ENCODE data around the gene A1BG. TPM values are rescaled to one million over a fixed set of nuclear protein-coding genes. Genes with fewer than 3 reads are reported as not detected.

Gene A1BG
- total and polyA plus RNA-seq, 2 of the 8 experiments (the other 6 are each of a cell fraction or from before 2014, with no cell fraction given) = 20.8 to 69.6 TPM

DNA sequence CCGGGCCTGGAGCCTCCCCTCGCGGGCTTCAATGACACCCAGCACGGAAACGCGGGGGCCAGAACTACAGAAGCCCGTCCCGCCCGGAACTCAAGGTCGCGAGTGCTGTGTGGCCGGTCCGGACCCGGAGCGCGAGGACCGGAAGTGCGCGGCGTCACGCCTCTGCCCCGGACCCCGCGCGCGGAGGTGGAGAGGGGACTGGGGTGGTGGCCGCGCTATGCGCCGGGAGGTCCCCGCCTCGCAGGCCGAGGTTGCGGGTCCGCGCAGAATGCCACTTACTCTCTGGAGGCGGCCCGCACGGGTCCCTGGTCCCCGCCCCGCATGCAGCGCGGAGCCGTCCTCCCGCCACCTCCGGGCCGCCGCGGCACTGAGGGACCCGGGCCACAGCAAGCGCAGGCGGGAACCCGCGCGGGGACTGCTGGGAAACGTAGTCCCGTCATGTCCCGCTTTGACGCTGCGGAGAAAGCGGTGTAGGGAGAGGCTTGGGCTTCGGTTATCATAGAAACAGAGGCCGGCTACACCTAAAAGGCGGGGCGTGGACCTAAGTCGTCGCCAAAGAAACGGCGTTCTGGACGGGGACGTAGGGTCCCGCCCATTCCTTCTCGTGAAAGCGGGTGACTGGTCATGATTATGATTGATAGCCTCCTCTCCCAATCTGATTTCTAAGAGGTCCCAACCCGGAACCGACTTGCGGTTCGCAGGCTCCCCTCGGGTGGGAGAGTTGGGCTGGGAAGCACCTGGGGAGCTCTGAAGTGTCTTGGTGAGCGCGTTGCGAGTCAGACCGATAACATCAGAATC, 27.6 kb upstream of the A1BG start, which contains the start of gene ZNF837 (continued):
- TF ChIP-seq, protein P1, sequence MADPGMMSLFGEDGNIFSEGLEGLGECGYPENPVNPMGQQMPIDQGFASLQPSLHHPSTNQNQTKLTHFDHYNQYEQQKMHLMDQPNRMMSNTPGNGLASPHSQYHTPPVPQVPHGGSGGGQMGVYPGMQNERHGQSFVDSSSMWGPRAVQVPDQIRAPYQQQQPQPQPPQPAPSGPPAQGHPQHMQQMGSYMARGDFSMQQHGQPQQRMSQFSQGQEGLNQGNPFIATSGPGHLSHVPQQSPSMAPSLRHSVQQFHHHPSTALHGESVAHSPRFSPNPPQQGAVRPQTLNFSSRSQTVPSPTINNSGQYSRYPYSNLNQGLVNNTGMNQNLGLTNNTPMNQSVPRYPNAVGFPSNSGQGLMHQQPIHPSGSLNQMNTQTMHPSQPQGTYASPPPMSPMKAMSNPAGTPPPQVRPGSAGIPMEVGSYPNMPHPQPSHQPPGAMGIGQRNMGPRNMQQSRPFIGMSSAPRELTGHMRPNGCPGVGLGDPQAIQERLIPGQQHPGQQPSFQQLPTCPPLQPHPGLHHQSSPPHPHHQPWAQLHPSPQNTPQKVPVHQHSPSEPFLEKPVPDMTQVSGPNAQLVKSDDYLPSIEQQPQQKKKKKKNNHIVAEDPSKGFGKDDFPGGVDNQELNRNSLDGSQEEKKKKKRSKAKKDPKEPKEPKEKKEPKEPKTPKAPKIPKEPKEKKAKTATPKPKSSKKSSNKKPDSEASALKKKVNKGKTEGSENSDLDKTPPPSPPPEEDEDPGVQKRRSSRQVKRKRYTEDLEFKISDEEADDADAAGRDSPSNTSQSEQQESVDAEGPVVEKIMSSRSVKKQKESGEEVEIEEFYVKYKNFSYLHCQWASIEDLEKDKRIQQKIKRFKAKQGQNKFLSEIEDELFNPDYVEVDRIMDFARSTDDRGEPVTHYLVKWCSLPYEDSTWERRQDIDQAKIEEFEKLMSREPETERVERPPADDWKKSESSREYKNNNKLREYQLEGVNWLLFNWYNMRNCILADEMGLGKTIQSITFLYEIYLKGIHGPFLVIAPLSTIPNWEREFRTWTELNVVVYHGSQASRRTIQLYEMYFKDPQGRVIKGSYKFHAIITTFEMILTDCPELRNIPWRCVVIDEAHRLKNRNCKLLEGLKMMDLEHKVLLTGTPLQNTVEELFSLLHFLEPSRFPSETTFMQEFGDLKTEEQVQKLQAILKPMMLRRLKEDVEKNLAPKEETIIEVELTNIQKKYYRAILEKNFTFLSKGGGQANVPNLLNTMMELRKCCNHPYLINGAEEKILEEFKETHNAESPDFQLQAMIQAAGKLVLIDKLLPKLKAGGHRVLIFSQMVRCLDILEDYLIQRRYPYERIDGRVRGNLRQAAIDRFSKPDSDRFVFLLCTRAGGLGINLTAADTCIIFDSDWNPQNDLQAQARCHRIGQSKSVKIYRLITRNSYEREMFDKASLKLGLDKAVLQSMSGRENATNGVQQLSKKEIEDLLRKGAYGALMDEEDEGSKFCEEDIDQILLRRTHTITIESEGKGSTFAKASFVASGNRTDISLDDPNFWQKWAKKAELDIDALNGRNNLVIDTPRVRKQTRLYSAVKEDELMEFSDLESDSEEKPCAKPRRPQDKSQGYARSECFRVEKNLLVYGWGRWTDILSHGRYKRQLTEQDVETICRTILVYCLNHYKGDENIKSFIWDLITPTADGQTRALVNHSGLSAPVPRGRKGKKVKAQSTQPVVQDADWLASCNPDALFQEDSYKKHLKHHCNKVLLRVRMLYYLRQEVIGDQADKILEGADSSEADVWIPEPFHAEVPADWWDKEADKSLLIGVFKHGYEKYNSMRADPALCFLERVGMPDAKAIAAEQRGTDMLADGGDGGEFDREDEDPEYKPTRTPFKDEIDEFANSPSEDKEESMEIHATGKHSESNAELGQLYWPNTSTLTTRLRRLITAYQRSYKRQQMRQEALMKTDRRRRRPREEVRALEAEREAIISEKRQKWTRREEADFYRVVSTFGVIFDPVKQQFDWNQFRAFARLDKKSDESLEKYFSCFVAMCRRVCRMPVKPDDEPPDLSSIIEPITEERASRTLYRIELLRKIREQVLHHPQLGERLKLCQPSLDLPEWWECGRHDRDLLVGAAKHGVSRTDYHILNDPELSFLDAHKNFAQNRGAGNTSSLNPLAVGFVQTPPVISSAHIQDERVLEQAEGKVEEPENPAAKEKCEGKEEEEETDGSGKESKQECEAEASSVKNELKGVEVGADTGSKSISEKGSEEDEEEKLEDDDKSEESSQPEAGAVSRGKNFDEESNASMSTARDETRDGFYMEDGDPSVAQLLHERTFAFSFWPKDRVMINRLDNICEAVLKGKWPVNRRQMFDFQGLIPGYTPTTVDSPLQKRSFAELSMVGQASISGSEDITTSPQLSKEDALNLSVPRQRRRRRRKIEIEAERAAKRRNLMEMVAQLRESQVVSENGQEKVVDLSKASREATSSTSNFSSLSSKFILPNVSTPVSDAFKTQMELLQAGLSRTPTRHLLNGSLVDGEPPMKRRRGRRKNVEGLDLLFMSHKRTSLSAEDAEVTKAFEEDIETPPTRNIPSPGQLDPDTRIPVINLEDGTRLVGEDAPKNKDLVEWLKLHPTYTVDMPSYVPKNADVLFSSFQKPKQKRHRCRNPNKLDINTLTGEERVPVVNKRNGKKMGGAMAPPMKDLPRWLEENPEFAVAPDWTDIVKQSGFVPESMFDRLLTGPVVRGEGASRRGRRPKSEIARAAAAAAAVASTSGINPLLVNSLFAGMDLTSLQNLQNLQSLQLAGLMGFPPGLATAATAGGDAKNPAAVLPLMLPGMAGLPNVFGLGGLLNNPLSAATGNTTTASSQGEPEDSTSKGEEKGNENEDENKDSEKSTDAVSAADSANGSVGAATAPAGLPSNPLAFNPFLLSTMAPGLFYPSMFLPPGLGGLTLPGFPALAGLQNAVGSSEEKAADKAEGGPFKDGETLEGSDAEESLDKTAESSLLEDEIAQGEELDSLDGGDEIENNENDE (IDR thresholded peaks at IDR 0.05; ENCODE audit: insufficient replicate concordance, low read length) = no peak
- TF ChIP-seq SP2 (IDR thresholded peaks at IDR 0.05; ENCODE audit: low read length) (peak; percentile 81), BRCA1 (IDR thresholded peaks at IDR 0.05; ENCODE audit: low read depth, low read length) (no peak), POLR2A (IDR thresholded peaks at IDR 0.05; ENCODE audit: control extremely low read depth in 1 of 2, low read depth in 2 of 2, low read length in 2 of 2) (peak; percentile 89 to 92), USF2 (IDR thresholded peaks at IDR 0.05; ENCODE audit: low read length) (peak; percentile 3; the same call in 1 of the 2 replicates), RFX5 (IDR thresholded peaks at IDR 0.05; ENCODE audit: borderline replicate concordance, low read depth, low read length) (no peak), E2F6 (IDR thresholded peaks at IDR 0.05) (peak; percentile 85)
- TF ChIP-seq, protein P2, sequence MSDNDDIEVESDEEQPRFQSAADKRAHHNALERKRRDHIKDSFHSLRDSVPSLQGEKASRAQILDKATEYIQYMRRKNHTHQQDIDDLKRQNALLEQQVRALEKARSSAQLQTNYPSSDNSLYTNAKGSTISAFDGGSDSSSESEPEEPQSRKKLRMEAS (IDR thresholded peaks at IDR 0.05) = peak; percentile 86
